HG03066 (cell line): ENCODE data around the gene JUND.
A peak's percentile ranks its signal among the peaks of the same experiment; 100 is the strongest.

ENCODE experiments used
- ATAC-seq: cut with Tn5 transposase; IDR thresholded peaks from one replicate; pipeline ENCODE4 v1.9.1; 2021; ENCODE audit warnings: low read depth; ENCODE audit not compliant: unreplicated experiment

JUND gene

DNA sequence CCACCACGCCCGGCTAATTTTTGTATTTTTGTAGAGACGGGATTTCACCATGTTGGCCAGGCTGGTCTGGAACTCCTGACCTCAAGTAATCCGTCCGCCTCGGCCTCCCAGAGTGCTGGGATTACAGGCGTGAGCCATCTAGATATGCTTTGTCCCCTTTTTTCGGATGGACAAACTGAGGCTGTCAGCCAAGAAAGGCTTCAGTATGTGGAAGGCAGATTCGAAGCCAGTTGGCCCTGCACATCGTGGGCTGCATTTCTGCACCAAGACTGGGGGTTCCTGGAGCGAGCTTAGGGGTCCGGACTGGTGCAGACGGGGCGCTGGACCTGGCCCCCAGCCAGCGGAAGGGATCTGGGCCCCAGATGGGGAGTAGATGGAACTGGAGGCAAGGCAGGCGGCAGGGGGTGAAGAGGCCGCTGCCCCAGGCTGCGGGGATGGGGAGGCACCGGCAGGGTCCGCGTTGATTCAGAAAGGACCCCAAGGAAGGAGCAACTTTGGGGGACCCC is 9.7 kb upstream of the JUND start:
- ATAC-seq = peak; percentile 17

DNA sequence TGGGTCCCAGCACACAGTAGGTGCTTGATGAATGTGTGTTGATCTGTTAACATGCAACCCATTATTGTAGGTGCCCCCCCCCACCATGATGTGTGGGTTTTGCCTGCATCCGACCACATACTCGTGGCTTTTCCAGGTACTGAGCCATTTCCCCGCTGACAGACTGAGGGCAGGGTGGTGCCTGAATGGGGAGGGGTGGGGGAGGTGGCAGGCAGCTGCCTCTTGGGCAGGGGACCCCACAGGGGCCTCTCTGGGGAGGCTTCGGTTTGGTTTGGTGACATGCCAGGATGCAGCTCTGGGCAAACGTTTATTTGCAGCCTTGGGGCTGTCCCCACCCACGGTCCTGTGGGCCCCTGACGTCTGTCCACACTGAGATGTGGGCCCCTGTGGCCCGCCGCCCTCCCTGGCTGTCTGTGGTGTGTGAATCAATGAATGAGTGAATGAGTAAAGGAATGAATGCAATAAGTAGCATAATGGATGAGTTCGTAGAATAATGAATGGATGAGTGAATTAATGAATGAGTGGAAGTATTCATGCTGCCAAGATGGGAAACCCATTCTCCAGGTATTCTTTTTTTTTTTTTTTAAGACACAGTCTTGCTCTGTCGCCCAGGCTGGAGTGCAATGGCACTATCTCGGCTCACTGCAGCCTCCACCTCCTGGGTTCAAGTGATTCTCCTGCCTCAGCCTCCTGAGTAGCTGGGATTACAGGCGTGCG is 9.0 kb upstream of the JUND start:
- ATAC-seq = no peak

DNA sequence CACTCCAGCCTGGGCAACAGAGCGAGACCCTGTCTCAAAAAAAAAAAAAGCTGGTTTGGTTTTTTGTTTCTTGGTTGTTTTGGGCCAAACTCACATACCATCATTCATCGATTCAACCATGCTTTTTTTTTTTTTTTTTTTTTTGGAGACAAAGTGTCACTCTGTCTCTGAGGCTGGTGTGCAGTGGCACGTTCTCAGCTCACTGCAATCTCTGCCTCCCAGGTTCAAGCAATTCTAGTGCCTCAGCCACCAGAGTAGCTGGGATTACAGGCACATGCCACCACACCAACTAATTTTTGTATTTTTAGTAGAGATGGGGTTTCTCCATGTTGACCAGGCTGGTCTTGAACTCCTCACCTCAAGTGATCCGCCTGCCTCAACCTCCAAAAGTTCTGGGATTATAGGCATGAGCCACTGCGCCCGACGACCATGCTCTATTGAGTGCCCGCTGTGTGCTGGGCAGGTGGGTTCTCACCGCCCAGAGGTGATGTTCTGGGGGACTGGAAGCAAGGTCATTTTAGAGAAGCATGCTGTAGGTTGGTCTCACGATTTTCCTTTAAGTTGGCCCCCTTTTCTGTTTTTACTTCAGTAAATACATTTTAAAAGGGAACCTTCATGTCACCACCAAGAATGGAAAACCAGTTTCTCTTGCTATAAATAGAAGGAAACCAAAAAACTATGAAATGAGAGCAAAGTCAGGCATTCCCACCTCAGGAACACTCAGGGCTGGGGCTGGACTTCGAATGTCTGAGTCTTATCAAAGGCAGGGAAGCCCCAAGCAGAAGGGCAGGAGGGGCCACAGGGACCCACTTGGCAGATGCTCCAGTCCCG is 8.3 kb upstream of the JUND start:
- no peak for ATAC-seq

DNA sequence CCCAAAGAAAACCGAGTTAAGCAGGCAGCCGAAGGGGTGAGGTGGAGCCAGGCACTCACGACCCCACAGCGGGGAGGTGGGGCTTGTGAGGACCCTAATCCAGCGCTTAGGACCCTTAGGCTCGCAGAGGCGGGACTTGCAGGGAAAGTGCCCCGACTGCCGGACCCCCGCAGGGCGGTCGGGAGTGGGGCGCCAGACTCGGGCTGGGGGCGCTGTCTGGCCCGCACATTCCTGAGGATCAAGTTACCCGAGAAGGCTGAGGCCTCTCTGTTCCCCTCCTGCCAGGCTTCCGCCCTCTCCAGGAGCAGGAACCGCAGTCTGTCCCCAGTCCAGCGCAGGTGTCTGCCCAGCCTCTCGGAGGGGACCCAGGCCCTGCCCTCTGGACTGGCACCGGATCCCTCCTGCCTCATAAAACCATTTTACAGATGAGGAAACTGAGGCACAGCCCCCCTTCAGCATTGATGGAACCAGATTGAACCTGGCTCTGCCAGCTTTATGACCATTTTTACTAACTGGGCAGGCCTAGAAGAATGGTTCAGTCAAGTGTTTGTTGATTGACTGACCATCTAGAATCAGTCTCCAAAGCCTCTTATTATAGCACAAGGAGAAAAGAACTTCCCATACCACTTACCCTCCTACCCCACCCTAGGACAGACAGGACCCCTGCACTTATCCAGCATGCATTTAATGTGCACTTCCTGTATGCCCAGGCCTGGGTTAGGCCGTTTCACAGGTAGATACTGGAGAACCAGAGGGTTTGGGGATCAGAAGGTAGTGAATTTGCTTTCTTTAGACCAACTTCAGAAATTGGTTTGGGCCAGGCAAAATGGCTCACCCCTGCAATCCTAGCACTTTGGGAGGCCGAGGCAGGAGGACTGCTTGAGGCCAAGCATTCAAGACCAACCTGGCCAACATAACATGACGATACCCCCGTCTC is 6.7 kb upstream of the JUND start:
- ATAC-seq = no peak

DNA sequence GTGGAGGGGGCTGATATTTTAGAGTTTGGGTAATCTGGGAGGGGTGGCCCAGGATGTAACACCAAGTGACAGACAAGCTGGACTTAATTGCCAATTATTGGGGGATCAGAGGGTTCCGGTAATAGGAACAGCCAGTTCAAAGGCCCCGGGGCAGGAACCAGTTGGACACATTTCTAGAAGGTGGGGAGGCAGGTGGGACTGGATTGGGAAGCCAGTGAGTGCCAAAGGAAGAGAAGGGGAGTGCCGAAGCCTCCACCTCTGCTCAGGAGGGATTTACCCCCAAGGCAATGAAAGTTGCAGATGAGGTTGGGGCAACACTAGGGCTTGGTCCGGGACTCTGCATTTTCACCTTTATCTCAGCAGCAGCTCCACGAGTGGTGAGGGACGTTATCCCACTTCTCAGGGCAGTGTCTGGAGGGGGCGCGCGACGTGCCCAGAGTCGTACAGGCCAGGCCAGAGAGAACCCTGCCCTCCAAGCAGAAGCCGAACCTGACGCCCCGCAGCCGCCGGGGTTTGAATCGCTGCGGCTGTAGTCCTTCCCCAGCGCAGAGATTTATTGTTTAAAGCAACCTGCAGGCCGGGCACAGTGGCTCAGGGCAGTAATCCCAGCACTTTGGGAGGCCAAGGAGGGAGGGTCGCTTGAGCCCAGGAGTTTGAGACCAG is 5.7 kb upstream of the JUND start:
- no peak for ATAC-seq

DNA sequence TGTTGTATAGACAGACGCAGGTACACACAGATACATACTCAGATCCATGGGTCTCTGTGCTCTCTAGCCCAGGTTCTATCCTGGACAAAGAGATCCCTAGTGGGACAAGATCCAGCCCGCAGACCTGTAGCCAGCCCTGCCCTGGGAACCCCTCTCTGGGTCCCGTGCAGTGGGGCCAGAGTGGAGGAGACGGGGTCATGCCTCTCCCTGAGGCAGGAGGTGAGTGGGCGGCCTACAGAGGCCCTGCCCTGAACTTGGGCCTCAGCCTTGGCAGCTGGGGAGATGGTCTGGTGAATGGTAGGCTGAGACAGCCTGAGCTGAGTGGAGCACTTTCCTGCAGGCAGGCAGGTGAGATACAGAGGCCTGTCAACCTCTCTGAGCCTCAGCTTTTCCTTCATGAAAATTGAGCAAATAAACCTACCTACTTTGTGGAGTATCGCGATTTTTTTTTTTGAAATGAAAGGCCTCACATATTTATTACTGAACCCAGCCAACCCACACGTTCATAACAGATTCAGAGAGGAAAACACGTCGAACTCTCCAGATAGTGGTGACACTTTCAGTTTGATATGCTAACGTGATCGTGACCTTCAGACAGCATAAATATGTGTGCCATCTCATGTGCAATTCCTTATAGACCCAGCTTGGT is 3.4 kb upstream of the JUND start:
- no peak for ATAC-seq

DNA sequence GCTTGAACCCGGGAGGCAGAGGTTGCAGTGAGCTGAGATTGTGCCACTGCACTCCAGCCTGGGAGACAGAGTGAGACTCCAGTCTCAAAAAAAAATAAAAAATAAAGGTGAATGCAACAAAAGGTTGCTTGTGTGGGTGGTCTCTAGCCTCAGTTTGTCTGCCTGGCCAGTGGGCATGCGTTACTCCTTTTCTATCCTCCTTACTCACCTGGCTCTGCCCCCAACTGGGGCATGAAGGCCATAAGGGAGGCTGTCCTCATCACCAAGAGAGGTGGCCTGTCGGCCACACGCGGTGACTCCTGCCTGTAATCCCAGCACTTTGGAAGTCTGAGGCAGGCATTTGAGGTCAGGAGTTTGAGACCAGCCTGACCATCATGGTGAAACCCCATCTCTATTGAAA is 1.9 kb upstream of the JUND start:
- ATAC-seq = no peak

DNA sequence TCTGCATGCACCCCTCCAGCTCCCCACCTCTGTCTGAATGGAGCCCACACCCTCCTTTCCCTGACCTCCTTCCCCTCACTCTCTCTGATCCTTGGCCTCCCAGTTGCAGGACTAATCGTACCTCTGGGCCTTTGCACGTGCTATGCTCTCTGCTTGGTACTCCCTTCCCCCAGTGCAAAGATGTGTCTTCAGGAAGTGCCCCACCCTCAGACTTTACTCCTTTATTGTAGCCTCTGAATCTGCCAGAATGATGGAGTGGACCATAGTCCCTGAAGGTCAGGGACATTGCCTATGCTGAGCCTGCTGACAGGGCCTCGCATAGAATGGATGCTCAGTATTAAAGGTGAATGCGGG is 1.3 kb upstream of the JUND start:
- ATAC-seq = no peak

DNA sequence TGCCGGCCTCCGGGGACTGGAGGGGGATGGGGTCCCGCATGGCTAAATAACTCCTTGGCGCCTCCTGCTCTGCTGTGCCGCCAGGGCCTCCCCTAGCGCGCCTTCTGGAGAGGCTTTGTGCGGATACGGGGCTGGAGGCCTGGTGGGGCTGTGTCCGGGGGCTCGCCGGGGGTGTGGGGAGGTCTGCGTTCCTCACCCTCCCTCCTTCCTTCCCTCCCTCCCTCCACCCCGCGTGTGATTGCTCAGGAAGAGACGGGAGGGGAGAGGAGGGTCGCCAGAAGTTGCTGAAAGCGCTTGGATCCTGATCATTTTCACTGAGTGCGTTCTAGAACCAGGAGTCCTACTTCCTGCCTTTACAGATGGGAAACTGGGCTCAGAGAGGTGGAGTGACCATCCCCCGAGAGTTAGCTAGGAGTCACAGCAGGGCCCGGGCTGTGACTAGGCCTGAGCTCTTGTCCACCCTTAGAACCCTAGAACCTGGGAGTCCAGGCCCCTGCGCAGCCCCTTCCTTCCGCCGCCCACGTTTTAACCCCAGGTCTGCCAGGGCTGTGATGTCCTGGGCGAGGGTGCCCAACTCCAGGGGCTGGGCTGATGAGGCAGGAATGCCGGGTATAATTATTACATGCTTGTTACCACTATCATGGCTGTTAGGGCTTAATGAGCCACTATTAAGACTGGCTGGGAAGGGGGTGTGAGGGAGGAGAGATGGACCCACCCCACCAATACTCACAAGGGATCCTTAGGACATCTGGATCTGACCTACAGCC is 782 bp upstream of the JUND start:
- no peak for ATAC-seq

DNA sequence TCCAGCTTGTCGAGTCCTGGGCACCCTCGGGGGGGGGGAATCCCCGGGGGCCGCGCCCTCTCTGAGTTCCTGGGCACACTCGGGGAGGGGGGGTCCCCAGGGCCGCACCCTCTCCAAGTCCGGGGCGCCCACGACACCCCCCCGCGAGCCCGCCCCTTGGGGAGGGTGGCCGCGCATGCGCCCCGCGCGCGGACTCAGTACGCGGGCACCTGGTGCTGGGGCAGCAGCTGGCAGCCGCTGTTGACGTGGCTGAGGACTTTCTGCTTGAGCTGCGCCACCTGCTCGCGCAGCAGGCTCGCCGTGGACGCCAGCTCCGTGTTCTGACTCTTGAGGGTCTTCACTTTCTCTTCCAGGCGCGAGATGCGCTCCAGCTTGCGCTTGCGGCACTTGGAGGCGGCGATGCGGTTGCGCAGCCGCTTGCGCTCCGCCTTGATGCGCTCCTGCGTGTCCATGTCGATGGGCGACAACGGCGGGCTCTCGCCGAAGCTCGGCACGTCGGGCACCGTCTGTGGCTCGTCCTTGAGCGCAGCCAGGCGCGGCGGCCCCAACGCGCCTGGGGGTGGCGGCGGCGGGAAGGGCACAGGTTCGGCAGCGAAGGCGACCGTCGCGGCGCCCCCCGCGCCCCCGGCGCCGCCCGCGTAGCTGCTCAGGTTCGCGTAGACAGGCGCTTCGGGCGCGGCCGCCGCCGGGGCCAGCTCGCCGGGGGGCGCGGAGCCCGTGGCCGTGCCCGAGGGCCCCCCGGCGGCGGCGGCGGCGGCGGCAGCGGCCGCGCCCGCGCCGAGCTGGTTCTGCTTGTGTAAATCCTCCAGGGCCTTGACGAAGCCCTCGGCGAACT is 958 bp downstream of the JUND start:
- ATAC-seq = no peak

DNA sequence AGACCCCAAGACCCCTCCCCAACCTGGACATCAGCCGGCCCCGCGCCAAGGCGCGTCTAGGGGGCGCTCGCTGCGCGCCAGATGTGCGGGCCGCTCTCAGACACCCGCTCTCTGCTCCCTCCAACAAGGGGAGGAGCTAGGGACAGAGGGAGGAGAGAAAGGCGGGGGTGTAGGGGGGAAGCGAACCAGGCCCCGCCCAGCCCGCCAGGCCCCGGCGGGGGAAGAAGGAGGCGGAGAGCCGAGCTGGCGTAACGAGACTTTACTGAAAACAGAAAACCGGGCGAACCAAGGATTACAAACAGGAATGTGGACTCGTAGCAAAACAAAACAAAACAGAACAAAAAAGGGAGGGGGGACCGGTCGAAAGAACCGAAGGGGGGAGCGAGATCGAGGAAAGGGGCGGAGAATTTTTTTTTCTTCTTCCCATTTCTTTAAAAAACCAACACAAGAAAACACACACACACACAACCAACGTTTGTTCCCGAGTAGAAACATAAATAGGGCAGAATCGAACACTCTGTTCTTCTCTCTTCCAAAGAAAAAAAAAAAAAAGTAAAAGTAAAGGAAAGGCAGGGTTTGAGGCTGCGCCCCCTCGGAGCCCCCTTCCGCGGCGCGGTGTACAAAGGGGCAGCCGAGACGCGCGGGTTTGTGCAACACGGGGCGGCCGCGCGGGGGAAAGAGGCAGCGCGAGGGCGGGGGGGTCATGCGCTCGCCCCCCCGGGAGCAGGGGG is 1.7 kb downstream of the JUND start:
- no peak for ATAC-seq

DNA sequence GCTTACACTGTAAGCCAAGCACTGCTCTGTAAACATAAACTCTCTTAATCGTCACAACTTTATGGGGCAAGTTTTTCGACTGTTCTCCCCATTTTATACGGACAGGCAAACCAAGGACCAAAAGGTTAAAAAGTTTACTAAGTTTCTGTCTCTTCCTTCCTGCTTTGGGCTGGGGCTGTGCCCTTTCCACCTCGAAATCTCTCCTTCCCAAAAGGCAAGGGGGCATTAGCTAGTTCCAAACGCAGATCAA is 2.2 kb downstream of the JUND start:
- no peak for ATAC-seq

DNA sequence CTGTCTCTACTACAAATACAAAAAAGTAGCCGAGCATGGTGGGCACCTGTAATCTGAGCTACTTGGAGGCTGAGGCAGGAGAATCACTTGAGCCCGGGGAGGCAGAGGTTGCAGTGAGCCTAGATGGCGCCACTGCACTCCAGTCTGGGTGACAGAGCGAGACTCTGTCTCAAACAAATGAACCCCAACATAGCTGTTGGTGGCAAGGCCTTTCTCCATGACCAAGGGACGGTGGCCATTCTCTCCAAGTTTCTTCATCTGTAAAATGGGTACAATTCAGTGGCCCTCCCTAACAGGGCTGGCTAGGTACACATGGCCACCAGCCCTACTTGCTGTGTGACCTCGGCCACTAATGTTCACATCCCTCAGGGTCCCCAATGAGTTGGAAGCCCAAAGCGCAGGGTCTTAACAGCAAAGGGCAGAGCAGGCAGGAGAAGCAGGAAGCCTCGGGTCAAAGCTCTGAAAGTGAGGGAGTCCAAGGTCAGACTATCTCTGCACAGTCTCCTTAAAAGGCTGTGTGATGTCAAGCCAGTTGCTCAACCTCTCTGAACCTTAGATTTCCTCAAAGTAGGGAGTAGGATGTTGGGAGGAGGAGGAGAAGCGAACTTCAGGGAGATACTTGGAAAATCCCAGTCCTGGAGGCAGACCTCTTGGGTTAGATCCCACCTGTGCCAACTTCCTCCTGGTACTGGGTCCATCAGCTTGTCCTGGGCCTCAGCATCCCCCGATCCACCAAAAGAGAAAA is 2.7 kb downstream of the JUND start:
- no peak for ATAC-seq

DNA sequence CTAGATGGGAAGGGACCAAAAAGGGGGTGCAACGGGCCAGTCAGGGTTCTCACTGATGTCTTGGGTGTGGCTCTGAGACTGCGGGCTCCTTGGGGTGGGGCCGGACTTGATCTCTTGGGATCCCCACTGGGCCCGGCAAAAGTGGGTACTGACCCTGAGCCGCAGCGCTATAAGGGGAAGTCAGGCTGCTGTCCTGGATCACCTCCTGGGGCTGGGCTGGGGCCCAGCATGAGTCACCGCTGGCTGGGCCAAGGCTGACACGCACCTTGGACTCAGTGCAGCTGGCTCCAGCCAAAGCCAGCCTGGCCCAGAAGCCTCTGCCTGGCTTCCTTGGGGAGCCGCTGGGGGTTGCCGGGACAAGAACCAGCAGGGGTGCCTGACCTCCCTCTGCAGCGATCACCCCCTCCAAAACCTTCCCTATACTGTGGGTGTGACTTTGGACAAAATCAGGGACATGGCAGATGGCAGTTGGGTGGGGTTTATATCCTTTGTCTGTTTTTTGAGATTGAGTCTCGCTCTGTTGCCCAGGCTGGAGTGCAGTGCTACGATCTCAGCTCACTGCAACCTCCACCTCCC is 6.6 kb downstream of the JUND start:
- no peak for ATAC-seq

DNA sequence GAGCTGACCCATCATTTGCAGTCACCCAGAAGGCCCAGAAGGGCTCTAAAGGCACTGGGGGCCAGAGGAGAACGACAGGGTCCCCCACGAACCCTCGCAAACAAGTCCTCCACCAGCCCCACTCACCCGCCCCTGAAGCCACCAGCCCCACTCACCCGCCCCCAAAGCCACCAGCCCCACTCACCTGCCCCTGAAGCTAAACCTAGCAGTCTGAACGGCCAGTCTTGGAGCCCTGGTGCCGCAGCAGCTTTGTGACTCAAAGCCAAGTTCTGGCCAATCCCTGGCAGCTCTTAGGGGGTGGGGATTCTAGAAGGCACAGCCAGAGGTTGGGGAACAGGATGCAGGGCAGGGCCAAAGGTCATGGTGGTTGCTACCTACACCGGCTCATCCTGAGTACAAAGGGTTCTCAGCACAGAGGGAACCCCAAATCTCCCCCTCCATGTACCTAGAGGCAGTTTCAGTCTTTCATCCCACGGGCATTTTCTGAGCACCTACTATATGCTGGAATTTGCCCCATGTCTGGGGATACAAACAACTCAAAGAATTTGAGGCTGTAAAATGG is 7.1 kb downstream of the JUND start, which contains the start of gene IQCN:
IQCN (minus strand) TSS at position 234 of the 562 bp plus-strand sequence. CDS start 4,974 bp downstream, outside the sequence.
- no peak for ATAC-seq

DNA sequence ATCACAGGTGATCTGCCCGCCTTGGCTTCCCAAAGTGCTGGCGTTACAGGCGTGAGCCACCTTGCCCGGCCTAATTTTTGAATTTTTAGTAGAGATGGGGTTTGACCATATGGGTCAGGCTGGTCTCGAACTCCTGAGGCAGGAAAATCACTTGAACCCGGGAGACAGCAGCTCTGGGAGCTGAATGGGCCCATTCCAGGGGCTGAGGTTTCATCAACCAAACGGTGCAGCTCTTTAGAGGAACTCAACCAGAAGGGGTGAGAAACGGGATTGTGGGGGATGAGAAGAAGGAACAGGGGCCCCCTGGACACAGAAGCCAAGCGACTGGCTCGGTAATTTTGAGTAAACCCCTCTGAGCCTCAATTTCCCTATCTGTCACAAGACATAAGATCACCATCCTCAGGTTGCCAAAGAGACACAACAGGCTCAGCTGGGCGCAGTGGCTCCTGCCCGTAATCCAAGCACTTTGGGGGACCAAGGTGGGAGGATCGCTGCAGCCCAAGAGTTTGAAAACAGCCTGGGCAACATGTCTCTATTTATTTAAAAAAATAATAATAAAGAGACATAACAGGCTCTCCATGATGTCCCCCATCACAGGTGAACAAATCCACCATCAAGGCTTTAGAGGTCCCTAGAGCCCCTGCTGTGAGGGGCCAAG is 7.7 kb downstream of the JUND start:
- ATAC-seq = no peak
